Measurements from ENCODE around the gene THAP3.

DNA sequence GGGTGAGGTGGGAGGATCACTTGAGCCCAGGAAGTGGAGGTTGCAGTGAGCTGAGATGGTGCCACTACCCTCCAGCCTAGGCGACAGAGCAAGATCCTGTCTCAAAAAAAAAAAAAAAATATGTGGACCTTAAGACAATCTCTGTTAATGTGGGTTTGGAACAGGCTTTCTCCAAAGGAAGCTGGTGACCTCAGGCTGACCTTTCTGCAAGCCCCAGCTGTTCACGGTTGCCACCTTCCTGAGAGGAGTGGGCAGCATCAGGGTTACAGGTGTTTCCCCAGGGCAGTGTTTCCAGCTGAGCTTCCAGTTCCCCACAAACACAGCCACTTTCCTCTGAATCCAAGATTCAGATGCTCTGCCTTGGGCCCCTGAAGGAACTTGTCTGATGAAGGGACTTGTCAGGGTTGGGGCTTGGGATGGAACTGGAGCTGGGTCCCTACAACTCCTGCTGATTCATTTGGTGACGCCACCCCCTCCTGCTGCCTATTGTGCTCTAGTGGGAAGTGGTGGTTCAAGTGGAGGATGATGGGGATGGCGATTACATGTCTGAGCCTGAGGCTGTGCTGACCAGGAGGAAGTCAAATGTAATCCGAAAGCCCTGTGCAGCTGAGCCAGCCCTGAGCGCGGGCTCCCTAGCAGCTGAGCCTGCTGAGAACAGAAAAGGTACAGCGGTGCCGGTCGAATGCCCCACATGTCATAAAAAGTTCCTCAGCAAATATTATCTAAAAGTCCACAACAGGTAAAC is 42.9 kb upstream of the THAP3 start:
- TF ChIP-seq, protein P1, sequence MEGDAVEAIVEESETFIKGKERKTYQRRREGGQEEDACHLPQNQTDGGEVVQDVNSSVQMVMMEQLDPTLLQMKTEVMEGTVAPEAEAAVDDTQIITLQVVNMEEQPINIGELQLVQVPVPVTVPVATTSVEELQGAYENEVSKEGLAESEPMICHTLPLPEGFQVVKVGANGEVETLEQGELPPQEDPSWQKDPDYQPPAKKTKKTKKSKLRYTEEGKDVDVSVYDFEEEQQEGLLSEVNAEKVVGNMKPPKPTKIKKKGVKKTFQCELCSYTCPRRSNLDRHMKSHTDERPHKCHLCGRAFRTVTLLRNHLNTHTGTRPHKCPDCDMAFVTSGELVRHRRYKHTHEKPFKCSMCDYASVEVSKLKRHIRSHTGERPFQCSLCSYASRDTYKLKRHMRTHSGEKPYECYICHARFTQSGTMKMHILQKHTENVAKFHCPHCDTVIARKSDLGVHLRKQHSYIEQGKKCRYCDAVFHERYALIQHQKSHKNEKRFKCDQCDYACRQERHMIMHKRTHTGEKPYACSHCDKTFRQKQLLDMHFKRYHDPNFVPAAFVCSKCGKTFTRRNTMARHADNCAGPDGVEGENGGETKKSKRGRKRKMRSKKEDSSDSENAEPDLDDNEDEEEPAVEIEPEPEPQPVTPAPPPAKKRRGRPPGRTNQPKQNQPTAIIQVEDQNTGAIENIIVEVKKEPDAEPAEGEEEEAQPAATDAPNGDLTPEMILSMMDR (conservative IDR thresholded peaks at IDR 0.05; ENCODE audit: low read depth in 2 of 2): no peak
- TF ChIP-seq POLR2AphosphoS5 (IDR thresholded peaks at IDR 0.05; ENCODE audit: low read depth) (no peak), EZH2phosphoT487 (IDR thresholded peaks at IDR 0.05; ENCODE audit: unreplicated experiment) (no peak), EZH2 (IDR thresholded peaks at IDR 0.05; ENCODE audit: low read depth, unreplicated experiment) (no peak), CREB1 (CRISPR knock-in tag; IDR thresholded peaks at IDR 0.05; ENCODE audit: low read depth) (no peak), NANOG (IDR thresholded peaks at IDR 0.05; ENCODE audit: borderline replicate concordance) (no peak), ZNF331 (CRISPR knock-in tag; IDR thresholded peaks at IDR 0.05; ENCODE audit: low read depth) (no peak), JUNB (IDR thresholded peaks at IDR 0.05; ENCODE audit: unreplicated experiment) (no peak), ZNF114 (CRISPR knock-in tag; IDR thresholded peaks at IDR 0.05) (no peak), STAT1 (IDR thresholded peaks at IDR 0.05; ENCODE audit: unreplicated experiment) (no peak)
- TF ChIP-seq, protein P2, sequence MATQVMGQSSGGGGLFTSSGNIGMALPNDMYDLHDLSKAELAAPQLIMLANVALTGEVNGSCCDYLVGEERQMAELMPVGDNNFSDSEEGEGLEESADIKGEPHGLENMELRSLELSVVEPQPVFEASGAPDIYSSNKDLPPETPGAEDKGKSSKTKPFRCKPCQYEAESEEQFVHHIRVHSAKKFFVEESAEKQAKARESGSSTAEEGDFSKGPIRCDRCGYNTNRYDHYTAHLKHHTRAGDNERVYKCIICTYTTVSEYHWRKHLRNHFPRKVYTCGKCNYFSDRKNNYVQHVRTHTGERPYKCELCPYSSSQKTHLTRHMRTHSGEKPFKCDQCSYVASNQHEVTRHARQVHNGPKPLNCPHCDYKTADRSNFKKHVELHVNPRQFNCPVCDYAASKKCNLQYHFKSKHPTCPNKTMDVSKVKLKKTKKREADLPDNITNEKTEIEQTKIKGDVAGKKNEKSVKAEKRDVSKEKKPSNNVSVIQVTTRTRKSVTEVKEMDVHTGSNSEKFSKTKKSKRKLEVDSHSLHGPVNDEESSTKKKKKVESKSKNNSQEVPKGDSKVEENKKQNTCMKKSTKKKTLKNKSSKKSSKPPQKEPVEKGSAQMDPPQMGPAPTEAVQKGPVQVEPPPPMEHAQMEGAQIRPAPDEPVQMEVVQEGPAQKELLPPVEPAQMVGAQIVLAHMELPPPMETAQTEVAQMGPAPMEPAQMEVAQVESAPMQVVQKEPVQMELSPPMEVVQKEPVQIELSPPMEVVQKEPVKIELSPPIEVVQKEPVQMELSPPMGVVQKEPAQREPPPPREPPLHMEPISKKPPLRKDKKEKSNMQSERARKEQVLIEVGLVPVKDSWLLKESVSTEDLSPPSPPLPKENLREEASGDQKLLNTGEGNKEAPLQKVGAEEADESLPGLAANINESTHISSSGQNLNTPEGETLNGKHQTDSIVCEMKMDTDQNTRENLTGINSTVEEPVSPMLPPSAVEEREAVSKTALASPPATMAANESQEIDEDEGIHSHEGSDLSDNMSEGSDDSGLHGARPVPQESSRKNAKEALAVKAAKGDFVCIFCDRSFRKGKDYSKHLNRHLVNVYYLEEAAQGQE (IDR thresholded peaks at IDR 0.05; ENCODE audit: unreplicated experiment): no peak
- TF ChIP-seq, protein P3, sequence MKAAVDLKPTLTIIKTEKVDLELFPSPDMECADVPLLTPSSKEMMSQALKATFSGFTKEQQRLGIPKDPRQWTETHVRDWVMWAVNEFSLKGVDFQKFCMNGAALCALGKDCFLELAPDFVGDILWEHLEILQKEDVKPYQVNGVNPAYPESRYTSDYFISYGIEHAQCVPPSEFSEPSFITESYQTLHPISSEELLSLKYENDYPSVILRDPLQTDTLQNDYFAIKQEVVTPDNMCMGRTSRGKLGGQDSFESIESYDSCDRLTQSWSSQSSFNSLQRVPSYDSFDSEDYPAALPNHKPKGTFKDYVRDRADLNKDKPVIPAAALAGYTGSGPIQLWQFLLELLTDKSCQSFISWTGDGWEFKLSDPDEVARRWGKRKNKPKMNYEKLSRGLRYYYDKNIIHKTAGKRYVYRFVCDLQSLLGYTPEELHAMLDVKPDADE (IDR thresholded peaks at IDR 0.05): no peak
- TF ChIP-seq, protein P4, sequence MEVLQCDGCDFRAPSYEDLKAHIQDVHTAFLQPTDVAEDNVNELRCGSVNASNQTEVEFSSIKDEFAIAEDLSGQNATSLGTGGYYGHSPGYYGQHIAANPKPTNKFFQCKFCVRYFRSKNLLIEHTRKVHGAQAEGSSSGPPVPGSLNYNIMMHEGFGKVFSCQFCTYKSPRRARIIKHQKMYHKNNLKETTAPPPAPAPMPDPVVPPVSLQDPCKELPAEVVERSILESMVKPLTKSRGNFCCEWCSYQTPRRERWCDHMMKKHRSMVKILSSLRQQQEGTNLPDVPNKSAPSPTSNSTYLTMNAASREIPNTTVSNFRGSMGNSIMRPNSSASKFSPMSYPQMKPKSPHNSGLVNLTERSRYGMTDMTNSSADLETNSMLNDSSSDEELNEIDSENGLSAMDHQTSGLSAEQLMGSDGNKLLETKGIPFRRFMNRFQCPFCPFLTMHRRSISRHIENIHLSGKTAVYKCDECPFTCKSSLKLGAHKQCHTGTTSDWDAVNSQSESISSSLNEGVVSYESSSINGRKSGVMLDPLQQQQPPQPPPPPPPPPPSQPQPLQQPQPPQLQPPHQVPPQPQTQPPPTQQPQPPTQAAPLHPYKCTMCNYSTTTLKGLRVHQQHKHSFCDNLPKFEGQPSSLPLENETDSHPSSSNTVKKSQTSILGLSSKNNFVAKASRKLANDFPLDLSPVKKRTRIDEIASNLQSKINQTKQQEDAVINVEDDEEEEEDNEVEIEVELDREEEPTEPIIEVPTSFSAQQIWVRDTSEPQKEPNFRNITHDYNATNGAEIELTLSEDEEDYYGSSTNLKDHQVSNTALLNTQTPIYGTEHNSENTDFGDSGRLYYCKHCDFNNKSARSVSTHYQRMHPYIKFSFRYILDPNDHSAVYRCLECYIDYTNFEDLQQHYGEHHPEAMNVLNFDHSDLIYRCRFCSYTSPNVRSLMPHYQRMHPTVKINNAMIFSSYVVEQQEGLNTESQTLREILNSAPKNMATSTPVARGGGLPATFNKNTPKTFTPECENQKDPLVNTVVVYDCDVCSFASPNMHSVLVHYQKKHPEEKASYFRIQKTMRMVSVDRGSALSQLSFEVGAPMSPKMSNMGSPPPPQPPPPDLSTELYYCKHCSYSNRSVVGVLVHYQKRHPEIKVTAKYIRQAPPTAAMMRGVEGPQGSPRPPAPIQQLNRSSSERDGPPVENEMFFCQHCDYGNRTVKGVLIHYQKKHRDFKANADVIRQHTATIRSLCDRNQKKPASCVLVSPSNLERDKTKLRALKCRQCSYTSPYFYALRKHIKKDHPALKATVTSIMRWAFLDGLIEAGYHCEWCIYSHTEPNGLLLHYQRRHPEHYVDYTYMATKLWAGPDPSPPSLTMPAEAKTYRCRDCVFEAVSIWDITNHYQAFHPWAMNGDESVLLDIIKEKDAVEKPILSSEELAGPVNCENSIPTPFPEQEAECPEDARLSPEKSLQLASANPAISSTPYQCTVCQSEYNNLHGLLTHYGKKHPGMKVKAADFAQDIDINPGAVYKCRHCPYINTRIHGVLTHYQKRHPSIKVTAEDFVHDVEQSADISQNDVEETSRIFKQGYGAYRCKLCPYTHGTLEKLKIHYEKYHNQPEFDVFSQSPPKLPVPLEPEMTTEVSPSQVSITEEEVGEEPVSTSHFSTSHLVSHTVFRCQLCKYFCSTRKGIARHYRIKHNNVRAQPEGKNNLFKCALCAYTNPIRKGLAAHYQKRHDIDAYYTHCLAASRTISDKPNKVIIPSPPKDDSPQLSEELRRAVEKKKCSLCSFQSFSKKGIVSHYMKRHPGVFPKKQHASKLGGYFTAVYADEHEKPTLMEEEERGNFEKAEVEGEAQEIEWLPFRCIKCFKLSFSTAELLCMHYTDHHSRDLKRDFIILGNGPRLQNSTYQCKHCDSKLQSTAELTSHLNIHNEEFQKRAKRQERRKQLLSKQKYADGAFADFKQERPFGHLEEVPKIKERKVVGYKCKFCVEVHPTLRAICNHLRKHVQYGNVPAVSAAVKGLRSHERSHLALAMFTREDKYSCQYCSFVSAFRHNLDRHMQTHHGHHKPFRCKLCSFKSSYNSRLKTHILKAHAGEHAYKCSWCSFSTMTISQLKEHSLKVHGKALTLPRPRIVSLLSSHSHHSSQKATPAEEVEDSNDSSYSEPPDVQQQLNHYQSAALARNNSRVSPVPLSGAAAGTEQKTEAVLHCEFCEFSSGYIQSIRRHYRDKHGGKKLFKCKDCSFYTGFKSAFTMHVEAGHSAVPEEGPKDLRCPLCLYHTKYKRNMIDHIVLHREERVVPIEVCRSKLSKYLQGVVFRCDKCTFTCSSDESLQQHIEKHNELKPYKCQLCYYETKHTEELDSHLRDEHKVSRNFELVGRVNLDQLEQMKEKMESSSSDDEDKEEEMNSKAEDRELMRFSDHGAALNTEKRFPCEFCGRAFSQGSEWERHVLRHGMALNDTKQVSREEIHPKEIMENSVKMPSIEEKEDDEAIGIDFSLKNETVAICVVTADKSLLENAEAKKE (CRISPR knock-in tag; IDR thresholded peaks at IDR 0.05): no peak

All from GM23338 (cell line).